ENCODE results near the gene EIF2A.

DNA sequence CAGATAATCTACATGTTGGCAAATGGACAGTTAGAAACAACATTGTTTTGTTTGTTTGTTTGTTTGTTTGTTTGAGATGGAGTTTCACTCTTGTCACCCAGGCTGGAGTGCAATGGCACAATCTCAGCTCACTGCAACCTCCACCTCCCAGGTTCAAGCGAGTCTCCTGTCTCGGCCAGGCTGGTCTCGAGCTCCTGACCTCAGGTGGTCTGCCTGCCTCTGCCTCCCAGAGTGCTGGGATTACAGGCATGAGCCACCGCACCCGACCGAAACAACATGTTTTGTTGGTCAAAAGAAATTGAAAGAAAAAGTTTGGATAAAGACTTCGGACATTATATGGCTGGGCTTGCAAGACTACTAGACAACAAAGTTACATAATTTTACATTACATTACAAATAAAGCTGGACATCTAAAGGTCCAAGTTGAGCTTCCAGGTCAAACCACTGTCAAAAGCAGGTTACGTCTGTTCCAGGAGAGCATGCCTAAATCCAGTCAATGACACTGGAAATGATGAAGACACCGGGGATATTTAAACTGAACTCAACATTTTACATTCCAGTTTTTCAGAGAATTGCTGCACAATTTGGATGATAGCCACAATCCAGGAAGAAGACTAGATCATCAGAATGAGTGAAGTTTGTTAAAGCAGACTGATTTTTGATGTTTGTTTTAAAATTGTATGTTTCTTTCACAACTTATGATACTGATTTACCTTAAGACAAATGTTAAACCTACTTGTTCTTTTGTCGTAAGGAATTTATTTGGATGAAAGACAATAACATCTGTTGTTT lies 18.9 kb upstream of the EIF2A start:
- TF ChIP-seq POLR2AphosphoS5 (IDR thresholded peaks at IDR 0.05) (no peak), CTCF (IDR thresholded peaks at IDR 0.05) (no peak)
